ENCODE results near the gene ADAM29.

DNA sequence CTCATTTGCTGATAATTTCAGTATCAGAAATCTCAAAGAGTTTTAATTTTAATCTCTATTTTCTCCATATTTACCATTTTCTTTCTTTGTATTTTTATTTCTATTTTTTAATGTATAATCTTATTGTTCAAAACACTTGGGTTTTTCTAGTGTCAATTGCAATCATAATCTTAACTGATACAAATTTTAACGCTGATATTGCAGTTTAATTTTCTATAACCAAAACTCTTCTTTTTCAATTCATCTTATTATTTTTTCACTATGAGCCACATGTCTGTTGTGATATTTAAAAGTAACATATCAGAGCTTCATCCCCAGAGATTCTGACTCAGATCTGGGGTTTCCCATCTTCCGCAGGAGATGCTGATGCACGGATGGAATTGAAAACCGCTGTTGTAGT, 16.2 kb downstream of the ADAM29 start:
- TF ChIP-seq, protein P1, sequence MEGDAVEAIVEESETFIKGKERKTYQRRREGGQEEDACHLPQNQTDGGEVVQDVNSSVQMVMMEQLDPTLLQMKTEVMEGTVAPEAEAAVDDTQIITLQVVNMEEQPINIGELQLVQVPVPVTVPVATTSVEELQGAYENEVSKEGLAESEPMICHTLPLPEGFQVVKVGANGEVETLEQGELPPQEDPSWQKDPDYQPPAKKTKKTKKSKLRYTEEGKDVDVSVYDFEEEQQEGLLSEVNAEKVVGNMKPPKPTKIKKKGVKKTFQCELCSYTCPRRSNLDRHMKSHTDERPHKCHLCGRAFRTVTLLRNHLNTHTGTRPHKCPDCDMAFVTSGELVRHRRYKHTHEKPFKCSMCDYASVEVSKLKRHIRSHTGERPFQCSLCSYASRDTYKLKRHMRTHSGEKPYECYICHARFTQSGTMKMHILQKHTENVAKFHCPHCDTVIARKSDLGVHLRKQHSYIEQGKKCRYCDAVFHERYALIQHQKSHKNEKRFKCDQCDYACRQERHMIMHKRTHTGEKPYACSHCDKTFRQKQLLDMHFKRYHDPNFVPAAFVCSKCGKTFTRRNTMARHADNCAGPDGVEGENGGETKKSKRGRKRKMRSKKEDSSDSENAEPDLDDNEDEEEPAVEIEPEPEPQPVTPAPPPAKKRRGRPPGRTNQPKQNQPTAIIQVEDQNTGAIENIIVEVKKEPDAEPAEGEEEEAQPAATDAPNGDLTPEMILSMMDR (IDR thresholded peaks at IDR 0.05): no peak
- no peak for TF ChIP-seq POLR2A (IDR thresholded peaks at IDR 0.05)
